T-helper 17 cell (primary cell): ENCODE results near the gene SBNO2. TPM values are rescaled to one million over a fixed set of nuclear protein-coding genes. Genes with fewer than 3 reads are reported as not detected.

Experiments
- ATAC-seq: fragments of 150-1000 bp; cut with Tn5 transposase; 2 replicates; pipeline ENCODE4 v1.10.0; 2021; ENCODE audit warnings: mild to moderate bottlenecking, moderate library complexity
- DNase-seq, 3 donors: peaks; one replicate each; pipeline versions ENCODE4 v3.0.0 to v3.0.0-alpha.2; 2020 to 2021
- H3K9me3 ChIP-seq: one replicate; pipeline ENCODE4 v1.7.0; 2013; ENCODE audit warnings: low read length, mild to moderate bottlenecking; ENCODE audit not compliant: control insufficient read depth, poor library complexity, severe bottlenecking
- H3K27ac Mint-ChIP-seq: one replicate; pipeline ENCODE4 v1.8.0; 2022; ENCODE audit warnings: mild to moderate bottlenecking, moderate library complexity, mixed read lengths
- H3K27me3 Mint-ChIP-seq: one replicate; pipeline ENCODE4 v1.8.0; 2022; ENCODE audit warnings: mixed read lengths
- H3K36me3 Mint-ChIP-seq: one replicate; pipeline ENCODE4 v1.8.0; 2022; ENCODE audit warnings: low read depth, mixed read lengths
- H3K4me1 Mint-ChIP-seq: one replicate; pipeline ENCODE4 v1.8.0; 2022; ENCODE audit warnings: mild to moderate bottlenecking, mixed read lengths
- H3K4me3 Mint-ChIP-seq: one replicate; pipeline ENCODE4 v1.8.0; 2022; ENCODE audit warnings: mild to moderate bottlenecking, moderate library complexity, mixed read lengths
- total RNA-seq, 4 donors: library from RNA in 2 of 4; stranded (reverse) in 2 of 4; gene quantifications; one replicate each; pipeline ENCODE4 v1.2.3 and lab custom pipeline; 2022 to 2026

SBNO2 gene
- total RNA-seq, 2 donors from 2014 or later, result 85.4 to 106 TPM

DNA sequence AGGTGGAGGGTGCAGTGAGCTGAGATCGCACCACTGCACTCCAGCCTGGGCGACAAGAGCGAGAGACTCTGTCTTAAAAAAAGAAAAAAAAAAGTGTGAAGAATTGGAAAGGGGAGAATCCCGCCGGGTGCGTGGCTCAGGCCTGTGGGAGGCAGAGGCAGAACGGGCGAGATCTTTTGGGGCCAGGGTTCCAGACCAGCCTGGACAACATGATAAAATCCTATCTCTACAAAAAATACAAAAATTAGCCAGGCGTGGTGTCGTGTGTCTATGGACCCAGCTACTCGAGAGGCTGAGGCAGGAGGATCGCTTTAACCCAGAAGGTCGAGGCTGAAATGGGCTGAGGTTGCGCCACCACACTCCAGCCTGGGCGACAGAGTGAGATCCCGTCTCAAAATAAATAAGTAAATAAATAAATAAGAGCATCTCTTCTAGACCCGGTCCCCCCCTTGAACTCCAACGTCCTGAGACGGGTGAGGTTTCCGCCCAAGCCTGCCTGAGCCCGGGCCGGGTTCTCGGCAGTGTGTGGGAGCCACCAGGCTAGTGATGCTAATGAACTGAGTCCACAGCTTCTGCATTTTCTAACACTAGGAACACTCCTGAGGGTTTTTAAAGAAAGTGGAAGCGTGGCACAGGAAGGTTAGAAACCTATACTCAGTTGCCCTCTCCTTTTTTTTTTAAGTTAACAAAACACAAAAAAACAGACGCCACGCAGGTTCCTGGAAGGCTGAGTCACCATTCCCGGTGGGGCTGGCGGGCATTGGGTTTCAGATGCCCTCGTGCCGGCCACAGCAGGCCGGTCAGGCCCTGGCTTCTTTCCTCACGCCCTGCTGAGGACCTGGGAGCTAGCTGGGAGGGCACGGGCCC, 48.2 kb downstream of the SBNO2 start:
- Mint-ChIP-seq H3K4me1 (peaks cover 19% of the 10 kb centered on the region), H3K36me3 (no peaks in the 10 kb centered on the region), H3K27ac (peak overlapping the region; percentile 57), H3K27me3 (no peaks in the 10 kb centered on the region), H3K4me3 (no peak overlapping the region)
- ATAC-seq, result no peak
- no peak for DNase-seq
- H3K9me3 ChIP-seq, result no peaks in the 10 kb centered on the region

DNA sequence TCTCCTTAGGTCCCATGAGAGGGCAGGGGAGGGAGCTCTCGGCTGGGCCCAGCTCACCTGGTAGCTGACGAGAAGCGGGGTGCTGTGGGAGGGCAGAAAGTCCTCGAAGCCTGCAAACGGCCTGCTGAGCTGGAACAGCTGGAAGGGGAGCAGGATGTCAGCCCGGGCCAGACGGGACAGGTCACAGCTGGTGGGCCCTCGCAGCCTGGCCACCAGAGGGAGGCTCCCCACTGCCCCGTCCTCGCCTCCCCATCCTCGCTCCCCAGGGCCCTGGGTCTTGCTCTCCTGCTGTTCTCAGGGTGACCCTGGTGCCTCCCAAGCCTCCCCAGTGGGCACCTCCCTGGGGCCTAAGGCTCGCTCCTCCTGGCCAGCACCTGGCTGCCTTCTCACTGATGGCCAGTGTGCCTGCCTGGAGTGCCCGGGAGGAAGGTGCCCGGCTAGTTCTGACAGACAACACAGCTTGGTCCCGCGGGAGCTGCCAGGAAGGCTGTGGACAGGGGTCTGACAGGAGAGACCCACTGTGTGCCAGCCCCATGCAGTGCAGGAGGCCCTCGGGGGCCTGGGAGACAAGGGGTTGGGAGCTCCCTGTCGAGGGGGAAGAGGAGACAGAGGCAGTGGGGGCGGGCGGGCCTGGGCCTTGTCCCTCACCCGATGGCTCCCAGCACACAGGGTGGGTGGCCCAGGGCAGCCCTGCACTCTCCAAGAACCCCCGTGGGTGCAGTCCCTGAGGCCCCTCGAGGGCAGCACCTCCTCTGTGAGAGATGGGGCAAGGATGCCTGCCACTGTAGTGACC, 50.0 kb downstream of the SBNO2 start:
- H3K4me1 Mint-ChIP-seq, result peaks cover 9% of the 10 kb centered on the region
- DNase-seq (peak in 1 of 3 donors; percentile 10), ATAC-seq (no peak)
- H3K27ac Mint-ChIP-seq, result no peak overlapping the region
- no peak overlapping the region for H3K4me3 Mint-ChIP-seq
- no peaks in the 10 kb centered on the region for H3K36me3 Mint-ChIP-seq
- H3K27me3 Mint-ChIP-seq, result no peaks in the 10 kb centered on the region
- H3K9me3 ChIP-seq, result no peaks in the 10 kb centered on the region

DNA sequence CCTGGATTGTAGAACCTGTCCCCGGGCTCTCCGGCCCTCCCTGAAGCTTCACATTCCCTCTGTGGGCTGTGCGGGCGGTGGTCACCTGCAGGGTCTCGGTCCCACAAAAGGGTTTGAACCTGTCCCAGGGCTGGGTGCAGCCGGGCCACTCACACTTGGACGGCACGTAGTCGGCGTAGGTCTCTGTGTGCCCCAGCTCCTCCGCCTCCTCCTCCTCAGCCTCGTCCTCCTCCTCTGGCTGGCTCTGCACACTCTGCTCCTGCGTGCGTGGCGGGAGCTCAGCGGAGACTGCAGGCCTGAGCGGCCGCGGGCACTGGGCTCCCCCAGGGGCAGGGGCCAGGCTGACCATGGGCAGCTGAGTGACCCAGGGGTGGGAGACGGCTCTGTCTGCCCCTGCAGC, 50.7 kb downstream of the SBNO2 start:
- H3K4me3 Mint-ChIP-seq, result no peak overlapping the region
- DNase-seq (no peak), ATAC-seq (no peak)
- H3K4me1 Mint-ChIP-seq, result peaks cover 7% of the 10 kb centered on the region
- no peaks in the 10 kb centered on the region for H3K9me3 ChIP-seq
- H3K27me3 Mint-ChIP-seq, result no peaks in the 10 kb centered on the region
- H3K27ac Mint-ChIP-seq, result peak overlapping the region; percentile 27
- H3K36me3 Mint-ChIP-seq, result no peaks in the 10 kb centered on the region

DNA sequence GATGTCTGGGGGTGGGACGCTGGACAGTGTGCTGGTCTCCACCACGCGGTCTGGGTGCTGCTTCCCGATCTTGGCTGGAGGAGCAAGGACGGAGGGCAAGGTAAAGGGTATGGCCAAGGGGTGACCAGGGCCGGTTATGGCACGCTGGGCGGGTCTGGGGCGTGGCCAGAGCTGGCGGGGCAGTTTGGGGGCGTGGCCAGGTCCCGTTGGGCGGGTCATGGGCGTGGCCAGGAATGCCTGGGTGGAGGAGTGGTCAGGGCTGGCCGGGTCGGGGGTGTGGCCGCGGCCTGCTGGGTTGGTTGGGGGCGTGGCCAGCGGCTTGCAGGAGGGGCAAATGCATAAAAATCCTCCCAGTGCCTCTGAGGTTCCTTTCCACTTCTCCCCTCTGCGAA, 51.1 kb downstream of the SBNO2 start:
- Mint-ChIP-seq H3K4me1 (peaks cover 7% of the 10 kb centered on the region), H3K36me3 (no peaks in the 10 kb centered on the region), H3K27ac (peak overlapping the region; percentile 27), H3K4me3 (no peak overlapping the region), H3K27me3 (no peaks in the 10 kb centered on the region)
- no peaks in the 10 kb centered on the region for H3K9me3 ChIP-seq
- ATAC-seq (peak; percentile 34), DNase-seq (no peak)

DNA sequence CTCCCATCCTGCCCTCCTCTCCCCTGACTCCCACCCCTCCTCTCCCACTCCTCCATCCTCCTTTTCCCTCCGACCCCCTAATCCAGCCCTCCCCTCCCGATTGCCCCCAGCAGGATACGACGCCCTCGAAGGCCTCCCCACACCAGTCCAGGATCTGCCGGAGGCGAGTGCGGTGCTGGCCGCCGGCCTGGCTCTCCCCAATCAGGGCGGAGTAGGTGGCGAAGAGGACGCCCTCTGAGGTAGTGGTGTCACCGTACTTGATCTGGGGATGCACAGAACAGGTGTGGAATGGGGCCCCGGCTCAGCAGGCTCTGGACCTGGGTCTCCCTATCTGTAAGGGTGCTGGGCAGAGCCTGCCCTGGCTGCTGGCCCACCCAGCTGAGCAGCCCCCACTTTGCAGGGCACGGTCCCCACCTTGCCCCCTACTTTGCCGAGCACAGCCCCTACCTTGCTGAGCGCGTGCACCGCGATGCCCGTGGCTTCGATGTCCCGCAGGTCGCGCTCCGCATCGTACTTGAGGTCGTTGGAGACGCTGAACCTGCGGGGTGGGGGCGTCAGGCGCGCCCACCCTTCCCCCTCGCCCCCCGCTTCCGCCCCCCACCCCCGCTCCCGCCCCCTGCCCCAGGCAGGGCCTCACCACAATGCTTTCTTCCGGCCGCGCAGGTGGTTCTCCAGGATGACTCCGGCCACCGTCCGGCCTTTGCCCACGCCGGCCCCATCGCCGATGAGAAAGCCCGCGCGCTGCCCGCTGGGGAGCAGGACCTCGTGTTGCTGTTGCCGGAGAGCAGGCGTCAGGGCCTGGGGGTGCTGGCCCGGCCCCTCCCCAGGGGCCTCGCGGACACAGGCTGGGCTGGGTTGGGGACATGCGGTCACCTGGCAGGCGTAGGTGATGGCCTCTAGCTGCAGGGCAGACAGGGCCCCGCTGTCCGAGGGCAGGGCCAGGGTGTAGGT, 51.8 kb downstream of the SBNO2 start:
- H3K4me3 Mint-ChIP-seq, result no peak overlapping the region
- no peak for DNase-seq

DNA sequence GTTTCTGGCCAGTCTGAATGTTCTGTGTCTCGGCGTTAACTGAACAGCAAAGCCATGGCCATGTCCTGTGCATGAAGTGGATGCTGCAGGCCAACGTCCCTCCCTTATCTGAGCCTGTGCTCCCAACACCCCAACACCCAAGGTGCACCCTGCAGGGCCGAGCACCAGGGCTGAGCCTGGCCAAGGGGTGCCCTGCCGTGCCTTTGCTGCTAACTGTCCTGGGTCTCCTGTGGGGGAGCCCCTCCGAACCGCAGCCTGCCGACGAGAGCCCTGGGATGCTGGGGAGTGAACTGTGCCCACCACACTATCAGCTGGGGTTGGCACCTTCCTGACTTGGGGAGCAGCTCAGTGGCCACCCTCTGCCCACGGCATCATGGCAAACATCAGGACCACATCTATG, 52.7 kb downstream of the SBNO2 start:
- H3K9me3 ChIP-seq, result no peaks in the 10 kb centered on the region
- H3K27me3 Mint-ChIP-seq, result no peaks in the 10 kb centered on the region
- H3K4me3 Mint-ChIP-seq, result no peak overlapping the region
- peaks cover 5% of the 10 kb centered on the region for H3K4me1 Mint-ChIP-seq
- H3K36me3 Mint-ChIP-seq, result no peaks in the 10 kb centered on the region
- ATAC-seq (no peak), DNase-seq (no peak)
- H3K27ac Mint-ChIP-seq, result peak overlapping the region; percentile 39

More for the DNA sequence above, 51.8 kb downstream of the SBNO2 start:
- Mint-ChIP-seq H3K4me1 (peaks cover 5% of the 10 kb centered on the region), H3K27me3 (no peaks in the 10 kb centered on the region), H3K36me3 (no peaks in the 10 kb centered on the region), H3K27ac (no peak overlapping the region)
- H3K9me3 ChIP-seq, result no peaks in the 10 kb centered on the region
- ATAC-seq, result no peak

DNA sequence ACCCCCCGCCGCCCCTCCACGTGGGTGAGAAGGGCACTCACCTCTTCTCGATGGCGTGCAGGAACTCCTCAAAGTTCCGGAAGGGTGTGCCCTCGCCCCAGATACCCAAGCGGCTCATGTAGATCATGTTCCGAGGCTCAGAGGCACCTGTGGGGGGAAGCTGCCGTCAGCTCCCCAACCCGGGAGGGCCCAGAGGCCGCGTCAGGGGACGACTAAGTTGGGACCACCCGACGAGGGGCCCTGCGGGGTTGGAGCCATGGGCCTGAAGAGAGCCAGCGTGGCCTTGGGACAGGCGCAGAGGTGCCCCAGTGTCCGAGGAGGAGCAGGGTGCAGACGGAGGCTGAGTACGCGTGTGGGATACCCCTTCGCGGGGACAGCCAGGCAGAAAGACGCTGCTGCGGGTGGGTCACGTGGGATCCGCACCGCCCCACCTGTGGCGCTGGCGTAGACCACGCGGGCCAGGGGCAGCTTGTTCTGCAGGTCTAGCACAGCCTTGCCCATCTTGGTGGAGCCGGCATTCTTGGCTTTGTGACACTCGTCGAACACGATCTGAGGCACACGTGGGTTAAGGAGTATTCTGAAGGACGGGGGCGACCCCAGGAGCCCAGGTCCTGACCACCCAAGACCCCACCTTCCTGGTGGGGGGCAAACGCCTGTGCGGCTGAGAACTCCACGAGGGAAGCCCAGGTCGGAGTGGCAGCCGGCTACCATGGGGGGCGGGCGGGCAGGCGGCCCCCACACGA, 54.4 kb downstream of the SBNO2 start:
- no peaks in the 10 kb centered on the region for H3K36me3 Mint-ChIP-seq
- H3K27me3 Mint-ChIP-seq, result no peaks in the 10 kb centered on the region
- no peak for DNase-seq
- H3K27ac Mint-ChIP-seq, result no peak overlapping the region
- H3K9me3 ChIP-seq, result no peaks in the 10 kb centered on the region
- ATAC-seq, result no peak
- H3K4me3 Mint-ChIP-seq, result no peak overlapping the region
- H3K4me1 Mint-ChIP-seq, result peaks cover 3% of the 10 kb centered on the region

DNA sequence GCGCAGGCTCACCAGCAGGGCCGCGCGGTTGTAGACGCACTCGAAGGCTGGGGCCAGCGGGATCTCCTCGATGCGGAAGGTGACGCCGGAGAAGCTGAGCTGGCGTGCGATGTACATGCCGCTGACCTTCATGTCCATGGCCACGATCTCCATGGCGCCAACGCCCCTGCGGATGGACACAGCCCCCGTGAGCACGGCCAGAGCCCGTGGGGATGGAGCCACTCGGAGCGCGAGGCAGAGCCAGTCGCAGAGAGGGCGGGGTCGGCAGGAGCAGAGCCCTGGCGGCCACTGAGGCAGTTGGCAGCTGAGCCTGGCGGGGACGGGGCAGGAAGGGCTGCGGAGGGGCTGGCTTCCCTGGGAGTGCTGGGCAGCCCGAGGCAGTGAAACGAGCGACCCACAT, 55.1 kb downstream of the SBNO2 start:
- H3K4me3 Mint-ChIP-seq, result peak overlapping the region; percentile 33
- H3K27me3 Mint-ChIP-seq, result no peaks in the 10 kb centered on the region
- no peaks in the 10 kb centered on the region for H3K36me3 Mint-ChIP-seq
- DNase-seq (no peak), ATAC-seq (no peak)
- H3K4me1 Mint-ChIP-seq, result peaks cover 3% of the 10 kb centered on the region
- H3K9me3 ChIP-seq, result no peaks in the 10 kb centered on the region
- H3K27ac Mint-ChIP-seq, result no peak overlapping the region

DNA sequence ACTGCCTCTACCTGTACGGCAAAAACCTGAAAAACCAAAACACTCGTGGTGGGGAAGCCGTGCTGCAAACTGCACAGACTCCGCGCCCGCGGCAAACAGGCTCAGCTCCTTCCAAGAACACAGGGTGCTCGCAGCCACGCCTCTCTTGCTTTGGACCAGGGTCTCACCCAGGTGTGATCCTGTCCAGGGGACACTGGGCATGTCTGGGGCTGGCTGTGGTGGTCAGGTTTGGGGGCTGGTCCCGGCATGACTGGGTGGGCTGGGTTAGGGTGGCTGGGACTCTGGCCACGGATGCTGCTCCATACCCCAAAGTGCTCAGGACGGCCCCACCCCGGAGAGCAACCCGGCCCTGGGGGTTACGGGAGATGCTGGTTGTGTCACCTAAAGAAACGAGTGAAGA, 56.4 kb downstream of the SBNO2 start:
- ATAC-seq (no peak), DNase-seq (no peak)
- no peaks in the 10 kb centered on the region for H3K9me3 ChIP-seq
- H3K36me3 Mint-ChIP-seq, result no peaks in the 10 kb centered on the region
- H3K4me1 Mint-ChIP-seq, result peaks cover 2% of the 10 kb centered on the region
- H3K27ac Mint-ChIP-seq, result no peak overlapping the region
- no peaks in the 10 kb centered on the region for H3K27me3 Mint-ChIP-seq
- H3K4me3 Mint-ChIP-seq, result no peak overlapping the region

DNA sequence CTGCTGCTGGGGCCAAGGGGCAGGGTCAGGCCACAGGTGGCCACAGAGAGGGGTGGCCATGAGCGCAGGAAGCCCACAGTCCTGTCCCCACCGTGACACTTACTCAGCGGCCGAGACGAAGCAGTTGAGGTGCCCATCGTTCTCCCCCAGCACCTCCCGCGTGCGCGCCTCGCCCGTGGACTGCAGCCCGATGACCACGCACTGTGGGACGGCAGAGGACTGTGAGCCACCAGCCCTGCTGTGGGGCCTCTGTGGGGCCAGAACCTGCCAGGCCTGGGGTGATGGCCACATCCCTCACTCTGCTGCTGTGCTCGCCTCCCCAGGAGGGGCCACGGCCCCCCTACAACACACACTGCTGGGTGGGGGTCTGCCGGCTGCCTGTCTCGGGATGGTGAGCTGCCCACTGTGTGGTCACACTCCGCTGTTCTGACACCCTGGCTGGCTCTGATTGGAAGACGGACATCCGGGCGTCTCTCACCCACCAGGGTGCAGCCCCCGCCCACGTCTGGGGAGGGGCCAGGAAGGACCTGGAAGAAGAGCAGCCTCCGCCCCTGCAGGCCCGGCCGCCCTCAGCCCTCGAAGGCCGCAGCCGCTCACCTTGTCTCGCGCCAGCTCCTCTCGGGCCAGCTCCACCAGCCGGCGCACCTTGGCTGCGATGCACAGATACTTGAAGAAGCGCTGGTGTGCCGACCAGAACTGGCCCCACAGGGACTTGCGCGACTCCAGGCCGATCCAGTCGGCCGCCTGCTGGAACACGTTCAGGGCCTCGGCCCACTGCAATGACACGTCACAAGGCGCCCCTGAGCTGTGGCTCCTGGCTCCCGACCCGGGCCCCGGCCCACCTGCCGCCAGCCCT, 57.1 kb downstream of the SBNO2 start:
- Mint-ChIP-seq H3K4me1 (peaks cover 2% of the 10 kb centered on the region), H3K36me3 (no peaks in the 10 kb centered on the region)
- peak in 1 of 3 donors; percentile 8 for DNase-seq

DNA sequence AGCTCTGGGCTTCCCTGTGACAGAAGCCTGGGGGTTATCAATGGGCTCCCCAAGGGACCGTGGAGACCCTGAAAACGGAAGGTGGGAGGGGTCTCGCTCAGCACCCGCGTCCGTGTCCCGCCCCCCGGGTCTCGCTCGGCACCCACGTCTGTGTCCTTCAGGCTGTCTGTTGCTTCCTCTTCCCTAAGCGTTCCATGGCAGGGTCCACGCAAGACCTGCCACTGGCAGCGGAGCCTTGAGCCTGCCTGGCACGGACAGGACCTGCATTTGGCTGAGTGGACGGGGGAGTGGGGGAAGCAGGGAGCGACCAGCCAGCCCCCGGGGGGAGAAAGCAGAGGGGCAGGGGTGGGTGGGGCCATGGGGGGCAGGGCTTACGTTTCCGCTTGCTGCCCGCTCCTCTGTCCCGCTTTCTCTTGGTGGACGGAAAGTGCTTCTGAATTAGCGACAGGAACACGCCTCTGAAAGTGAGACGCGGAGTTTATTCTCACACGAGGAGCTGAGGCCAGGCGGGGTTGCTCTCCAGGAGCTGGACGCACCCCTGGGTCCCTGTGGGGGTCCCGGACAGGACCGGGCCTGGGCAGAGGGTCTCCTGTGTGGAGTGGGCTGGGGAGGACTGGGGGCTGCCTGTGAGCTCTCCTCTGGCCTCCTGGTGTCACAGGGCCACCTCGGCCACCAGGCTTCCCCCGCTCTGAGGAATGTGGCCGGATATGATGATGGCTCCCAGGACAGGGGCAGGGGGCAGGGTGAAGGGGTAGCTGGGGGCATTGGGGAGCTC, 58.2 kb downstream of the SBNO2 start:
- H3K27ac Mint-ChIP-seq, result peak overlapping the region; percentile 6
- no peaks in the 10 kb centered on the region for H3K27me3 Mint-ChIP-seq
- H3K4me3 Mint-ChIP-seq, result no peak overlapping the region
- no peaks in the 10 kb centered on the region for H3K9me3 ChIP-seq
- no peak for DNase-seq
- no peaks in the 10 kb centered on the region for H3K4me1 Mint-ChIP-seq
- H3K36me3 Mint-ChIP-seq, result no peaks in the 10 kb centered on the region
- no peak for ATAC-seq

More for the DNA sequence above, 57.1 kb downstream of the SBNO2 start:
- no peak overlapping the region for H3K27ac Mint-ChIP-seq
- no peaks in the 10 kb centered on the region for H3K27me3 Mint-ChIP-seq
- H3K9me3 ChIP-seq, result no peaks in the 10 kb centered on the region
- no peak overlapping the region for H3K4me3 Mint-ChIP-seq
- ATAC-seq, result no peak
